ENCODE measurements around the gene PAXX.

Gene PAXX

GRCh38 chr9:136951541-136952320 is 40.5 kb upstream of the PAXX start, which contains the start of gene LCN12:
Gene LCN12 (plus strand): TSS chr9:136952273. CDS start chr9:136952328, 55 bp downstream.
- no peak for TF ChIP-seq CTCF (IDR thresholded peaks at IDR 0.05)

- TF ChIP-seq CTCF (IDR thresholded peaks at IDR 0.05) = no peak
These were observed 39.8 kb upstream of the PAXX start for GRCh38 chr9:136952321-136952850.

GRCh38 chr9:136952876-136953770 is 39.1 kb upstream of the PAXX start:
- TF ChIP-seq CTCF (IDR thresholded peaks at IDR 0.05) = no peak

GRCh38 chr9:136953771-136954269 is 38.4 kb upstream of the PAXX start:
- TF ChIP-seq CTCF (IDR thresholded peaks at IDR 0.05) = no peak

- TF ChIP-seq CTCF (IDR thresholded peaks at IDR 0.05) = no peak
These were observed 37.7 kb upstream of the PAXX start for GRCh38 chr9:136954270-136955083.

- no peak for TF ChIP-seq CTCF (IDR thresholded peaks at IDR 0.05)
These were observed 36.9 kb upstream of the PAXX start for GRCh38 chr9:136955202-136955942.
